ENCODE data around the gene CCT2. TPM values are rescaled to one million over a fixed set of nuclear protein-coding genes. Genes with fewer than 3 reads are reported as not detected.

CCT2 gene
- total and polyA plus RNA-seq, 7 donors = 96.9 to 353 (median 160) TPM

DNA sequence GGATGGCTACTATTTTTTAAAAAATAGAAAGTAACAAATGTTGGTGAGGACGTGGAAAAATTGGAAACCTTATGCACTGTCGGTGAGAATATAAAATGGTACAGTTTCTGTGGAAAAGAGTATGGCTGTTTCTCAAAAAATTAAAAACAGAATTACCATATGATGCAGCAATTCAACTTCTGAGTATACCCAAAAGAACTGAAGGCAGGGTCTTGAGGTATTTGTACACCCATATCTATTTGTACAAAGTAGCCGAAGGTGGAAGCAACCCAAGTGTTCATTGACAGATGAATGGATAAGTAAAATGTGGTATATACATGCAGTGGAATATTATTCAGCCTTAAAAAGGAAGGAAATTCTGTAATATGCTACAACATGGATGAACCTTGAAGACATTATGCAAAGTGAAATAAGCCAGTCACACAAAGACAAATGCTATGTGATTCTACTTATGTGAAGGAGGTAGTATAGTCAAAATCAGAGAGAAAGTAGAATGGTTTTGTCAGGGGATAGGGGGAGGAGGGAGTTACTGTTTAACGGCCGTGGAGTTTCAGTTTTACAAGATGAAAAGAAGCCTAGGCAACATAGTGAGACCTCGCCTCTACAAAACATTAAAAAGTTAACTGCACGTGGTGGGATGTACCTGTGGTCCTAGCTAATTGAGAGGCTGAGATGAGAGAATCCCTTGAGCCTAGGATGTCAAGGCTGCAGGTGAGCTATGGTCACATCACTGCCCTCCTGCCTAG lies 38.4 kb upstream of the CCT2 start:
- H3K4me3 ChIP-seq = no peak overlapping the region
- DNase-seq = no peak
- H3K4me1 ChIP-seq = no peaks in the 10 kb centered on the region
- H3K9me3 ChIP-seq = no peaks in the 10 kb centered on the region
- intact Hi-C loops (cut with DNase I) = no loop called here
- TF ChIP-seq, protein P1, sequence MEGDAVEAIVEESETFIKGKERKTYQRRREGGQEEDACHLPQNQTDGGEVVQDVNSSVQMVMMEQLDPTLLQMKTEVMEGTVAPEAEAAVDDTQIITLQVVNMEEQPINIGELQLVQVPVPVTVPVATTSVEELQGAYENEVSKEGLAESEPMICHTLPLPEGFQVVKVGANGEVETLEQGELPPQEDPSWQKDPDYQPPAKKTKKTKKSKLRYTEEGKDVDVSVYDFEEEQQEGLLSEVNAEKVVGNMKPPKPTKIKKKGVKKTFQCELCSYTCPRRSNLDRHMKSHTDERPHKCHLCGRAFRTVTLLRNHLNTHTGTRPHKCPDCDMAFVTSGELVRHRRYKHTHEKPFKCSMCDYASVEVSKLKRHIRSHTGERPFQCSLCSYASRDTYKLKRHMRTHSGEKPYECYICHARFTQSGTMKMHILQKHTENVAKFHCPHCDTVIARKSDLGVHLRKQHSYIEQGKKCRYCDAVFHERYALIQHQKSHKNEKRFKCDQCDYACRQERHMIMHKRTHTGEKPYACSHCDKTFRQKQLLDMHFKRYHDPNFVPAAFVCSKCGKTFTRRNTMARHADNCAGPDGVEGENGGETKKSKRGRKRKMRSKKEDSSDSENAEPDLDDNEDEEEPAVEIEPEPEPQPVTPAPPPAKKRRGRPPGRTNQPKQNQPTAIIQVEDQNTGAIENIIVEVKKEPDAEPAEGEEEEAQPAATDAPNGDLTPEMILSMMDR (IDR thresholded peaks at IDR 0.05) = no peak
- no peak overlapping the region for H3K27ac ChIP-seq
- 91 to 98% (median 97%) methylated on average over 7 of the region's 7 CpGs for WGBS, 3 donors
- no peaks in the 10 kb centered on the region for H3K27me3 ChIP-seq (ENCODE audit: insufficient read depth in 3 of 3, low read length in 2 of 3)
- no peak for ATAC-seq
- H3K36me3 ChIP-seq (ENCODE audit: insufficient read depth in 1 of 2, low read depth in 1 of 2) = no peaks in the 10 kb centered on the region

- no peak overlapping the region for H3K27ac ChIP-seq
- intact Hi-C loops (cut with DNase I) = no loop called here
- no peaks in the 10 kb centered on the region for H3K27me3 ChIP-seq (ENCODE audit: insufficient read depth in 3 of 3, low read length in 2 of 3)
- H3K9me3 ChIP-seq = no peaks in the 10 kb centered on the region
- peaks cover 2% of the 10 kb centered on the region for H3K4me1 ChIP-seq
- H3K36me3 ChIP-seq (ENCODE audit: insufficient read depth in 1 of 2, low read depth in 1 of 2) = no peaks in the 10 kb centered on the region
- TF ChIP-seq, protein P1 (IDR thresholded peaks at IDR 0.05) = no peak
- DNase-seq (no peak), ATAC-seq (no peak)
- no peak overlapping the region for H3K4me3 ChIP-seq
Observed at GRCh38 chr12:69548687-69549086, 36.6 kb upstream of the CCT2 start.

DNA sequence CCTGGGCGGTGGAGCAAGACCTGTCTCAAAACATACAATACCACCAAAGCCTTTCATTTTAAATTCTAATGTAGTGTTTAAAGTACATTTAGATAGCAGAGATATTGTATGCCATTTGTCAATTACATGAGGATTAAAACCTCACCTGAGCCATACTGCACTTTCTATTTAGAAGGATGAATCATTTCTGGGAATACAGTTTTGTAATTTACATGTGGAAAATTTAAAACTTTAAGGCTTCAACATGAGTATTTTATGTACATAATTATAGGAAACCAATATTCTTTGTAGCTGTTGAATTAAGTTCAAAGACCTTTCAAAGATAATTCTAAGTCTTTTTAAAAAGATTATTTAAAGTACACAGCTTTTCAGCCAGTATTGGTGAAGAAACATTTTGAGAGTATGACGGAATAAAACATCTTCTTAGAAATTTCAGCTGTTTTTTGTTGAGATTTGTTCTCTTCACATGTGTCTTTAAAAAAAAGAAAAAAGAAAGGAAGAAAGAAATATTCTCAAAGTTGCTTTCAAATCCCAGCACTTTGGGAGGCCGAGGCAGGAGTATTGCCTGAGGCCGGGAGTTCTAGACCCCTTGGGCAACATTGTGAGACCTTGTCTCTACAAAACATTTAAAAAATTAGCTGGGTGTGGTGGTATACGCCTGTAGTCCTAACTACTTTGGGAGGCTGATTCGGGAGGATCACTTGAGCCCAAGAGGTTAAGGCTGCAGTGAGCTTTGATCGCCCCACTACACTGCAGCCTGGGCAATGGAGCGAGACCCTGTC lies 34.5 kb upstream of the CCT2 start:
- Histone ChIP-seq H3K36me3 (ENCODE audit: insufficient read depth in 1 of 2, low read depth in 1 of 2) (no peaks in the 10 kb centered on the region), H3K4me3 (no peak overlapping the region), H3K9me3 (no peaks in the 10 kb centered on the region), H3K27ac (no peak overlapping the region), H3K4me1 (peaks cover 6% of the 10 kb centered on the region), H3K27me3 (ENCODE audit: insufficient read depth in 3 of 3, low read length in 2 of 3) (no peaks in the 10 kb centered on the region)
- intact Hi-C loops (cut with DNase I) = no loop called here
- WGBS, 3 donors = 92 to 93% (median 93%) methylated on average over 8 of the region's 8 CpGs
- TF ChIP-seq, protein P1 (IDR thresholded peaks at IDR 0.05) = no peak
- DNase-seq (no peak), ATAC-seq (no peak)

GRCh38 chr12:69553628-69554248 lies 31.5 kb upstream of the CCT2 start:
- Histone ChIP-seq H3K4me1 (peaks cover 6% of the 10 kb centered on the region), H3K36me3 (ENCODE audit: insufficient read depth in 1 of 2, low read depth in 1 of 2) (no peaks in the 10 kb centered on the region), H3K27ac (no peak overlapping the region), H3K4me3 (no peak overlapping the region), H3K9me3 (no peaks in the 10 kb centered on the region), H3K27me3 (ENCODE audit: insufficient read depth in 3 of 3, low read length in 2 of 3) (no peaks in the 10 kb centered on the region)
- intact Hi-C loops (cut with DNase I) = no loop called here
- TF ChIP-seq, protein P1 (IDR thresholded peaks at IDR 0.05) = no peak
- ATAC-seq (peak in 1 of 4 donors; percentile 63), DNase-seq (no peak)
- 48 to 52% (median 50%) methylated on average over 2 of the region's 2 CpGs for WGBS, 3 donors
